DOHH2 (cell line): ENCODE results near the gene ADAM10.

Experiments
- H3F3A ChIP-seq: fragments of 200-600 bp; sonication (generic), shearing (Covaris generic); 2 replicates; pipeline ENCODE4 v1.6.0; 2016; ENCODE audit warnings: antibody characterized with exemption, mild to moderate bottlenecking; ENCODE audit not compliant: control insufficient read depth, insufficient read depth
- H3K27ac ChIP-seq: fragments of 200-600 bp; sonication (generic); 2 replicates; pipeline ENCODE4 v1.5.1; 2014; ENCODE audit warnings: low read depth, mild to moderate bottlenecking, low read length, moderate library complexity
- H3K27me3 ChIP-seq: fragments of 200-600 bp; sonication (generic); 2 replicates; pipeline ENCODE4 v1.6.1; 2014; ENCODE audit warnings: mild to moderate bottlenecking, low read length, mixed read lengths; ENCODE audit not compliant: control insufficient read depth
- H3K36me3 ChIP-seq: fragments of 200-600 bp; sonication (generic); 2 replicates; pipeline ENCODE4 v1.6.1; 2014; ENCODE audit warnings: mild to moderate bottlenecking, low read length, moderate library complexity, mixed read lengths; ENCODE audit not compliant: control insufficient read depth
- H3K4me1 ChIP-seq: fragments of 200-600 bp; sonication (generic); 2 replicates; pipeline ENCODE4 v1.6.1; 2014; ENCODE audit warnings: mild to moderate bottlenecking, low read length, mixed read lengths; ENCODE audit not compliant: control insufficient read depth
- H3K4me2 ChIP-seq: fragments of 200-600 bp; sonication (generic); 2 replicates; pipeline ENCODE4 v1.6.0; 2014; ENCODE audit warnings: mild to moderate bottlenecking, low read length, moderate library complexity
- H3K4me3 ChIP-seq: fragments of 200-600 bp; sonication (generic); 2 replicates; pipeline ENCODE4 v1.5.1; 2014; ENCODE audit warnings: mild to moderate bottlenecking, low read length, mixed read lengths
- H3K79me2 ChIP-seq: fragments of 200-600 bp; sonication (generic); 2 replicates; pipeline ENCODE4 v1.6.1; 2014; ENCODE audit warnings: mild to moderate bottlenecking, low read length, mixed read lengths; ENCODE audit not compliant: control insufficient read depth
- H3K9me2 ChIP-seq: fragments of 200-600 bp; sonication (generic); replicated peaks from 2 replicates; pipeline ENCODE4 v1.6.1; 2014; ENCODE audit warnings: mild to moderate bottlenecking, low read length, mixed read lengths; ENCODE audit not compliant: control insufficient read depth
- H3K9me3 ChIP-seq: fragments of 200-600 bp; sonication (generic); 2 replicates; pipeline ENCODE4 v1.6.1; 2014; ENCODE audit warnings: antibody characterized with exemption, low read length, mixed read lengths; ENCODE audit not compliant: control insufficient read depth, insufficient read depth
- H4K20me1 ChIP-seq: fragments of 200-600 bp; sonication (generic); 2 replicates; pipeline ENCODE4 v1.6.0; 2014; ENCODE audit warnings: low read depth, mild to moderate bottlenecking, antibody characterized with exemption, low read length, moderate library complexity; ENCODE audit not compliant: control insufficient read depth, insufficient read depth
- CTCF ChIP-seq: fragments of 200-600 bp; sonication (generic); IDR thresholded peaks from one replicate; pipeline ENCODE4 v1.5.1; 2014; ENCODE audit warnings: antibody characterized with exemption, mild to moderate bottlenecking, low read depth, low read length; ENCODE audit not compliant: poor library complexity, severe bottlenecking
- EZH2phosphoT487 ChIP-seq: fragments of 200-600 bp; sonication (generic); IDR thresholded peaks from 2 replicates; pipeline ENCODE4 v1.6.1; 2017; ENCODE audit warnings: borderline replicate concordance, mild to moderate bottlenecking, antibody characterized with exemption, low read length, moderate library complexity, mixed read lengths

ADAM10 gene

GRCh38 chr15:58568157-58568571 is 181.3 kb downstream of the ADAM10 start:
- Histone ChIP-seq H3K27me3 (no peaks in the 10 kb centered on the region), H3F3A (no peaks in the 10 kb centered on the region), H4K20me1 (no peaks in the 10 kb centered on the region), H3K4me3 (no peak overlapping the region), H3K27ac (no peak overlapping the region), H3K9me2 (no peaks in the 10 kb centered on the region), H3K9me3 (no peaks in the 10 kb centered on the region), H3K4me2 (no peak overlapping the region), H3K36me3 (no peaks in the 10 kb centered on the region), H3K4me1 (no peaks in the 10 kb centered on the region), H3K79me2 (no peaks in the 10 kb centered on the region)
- no peak for TF ChIP-seq EZH2phosphoT487
- no peak for TF ChIP-seq CTCF

DNA sequence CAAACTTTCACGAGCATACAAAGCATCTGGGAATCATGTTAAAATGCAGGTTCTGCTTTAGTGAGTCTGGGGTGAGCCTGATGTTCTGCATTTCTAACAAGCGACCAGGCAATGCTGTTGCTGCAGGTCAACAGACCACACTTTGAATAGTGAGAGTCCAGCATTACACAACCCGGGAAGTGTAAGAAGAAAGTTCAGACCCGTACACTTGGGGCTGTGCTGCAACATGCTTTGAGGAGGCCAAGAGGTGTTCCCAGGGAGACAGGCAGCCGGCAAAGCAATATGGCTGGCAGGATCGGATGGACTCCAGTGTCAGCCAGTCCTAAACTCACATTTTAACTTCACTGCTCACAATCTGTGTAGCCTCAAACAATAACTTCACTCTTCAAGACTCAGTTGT is 183.5 kb downstream of the ADAM10 start:
- Histone ChIP-seq H4K20me1 (no peaks in the 10 kb centered on the region), H3K79me2 (no peaks in the 10 kb centered on the region), H3K9me3 (no peaks in the 10 kb centered on the region), H3K9me2 (no peaks in the 10 kb centered on the region), H3K4me1 (no peaks in the 10 kb centered on the region), H3K27ac (no peak overlapping the region), H3K4me2 (no peak overlapping the region), H3K36me3 (no peaks in the 10 kb centered on the region), H3K27me3 (peaks cover 6% of the 10 kb centered on the region; the same call in 1 of the 2 replicates), H3F3A (no peaks in the 10 kb centered on the region), H3K4me3 (no peak overlapping the region)
- no peak for TF ChIP-seq CTCF
- no peak for TF ChIP-seq EZH2phosphoT487

DNA sequence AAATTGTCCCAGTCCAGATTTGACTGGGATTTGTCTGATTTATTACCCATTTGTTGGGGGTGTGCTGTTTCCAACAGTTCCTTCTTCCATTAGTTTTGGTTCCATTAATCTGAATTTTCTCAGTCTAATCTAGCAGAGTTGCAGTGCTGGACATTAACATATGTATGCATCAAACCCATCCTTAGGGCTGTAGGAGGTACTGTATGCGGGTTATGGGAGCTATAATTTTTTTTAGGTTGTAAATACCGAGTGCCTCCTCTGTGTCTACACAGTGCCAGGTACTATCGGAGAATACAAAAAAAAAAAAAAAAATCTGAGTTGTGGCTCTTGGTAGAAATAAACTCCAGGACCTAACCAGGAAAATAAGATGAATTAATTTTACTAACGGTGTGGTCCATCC is 183.9 kb downstream of the ADAM10 start:
- H3K27ac ChIP-seq, result no peak overlapping the region
- H3K4me1 ChIP-seq, result no peaks in the 10 kb centered on the region
- no peaks in the 10 kb centered on the region for H3K36me3 ChIP-seq
- H3F3A ChIP-seq, result no peaks in the 10 kb centered on the region
- TF ChIP-seq CTCF, result no peak
- no peaks in the 10 kb centered on the region for H3K79me2 ChIP-seq
- no peak overlapping the region for H3K4me2 ChIP-seq
- no peak overlapping the region for H3K4me3 ChIP-seq
- peaks cover 6% of the 10 kb centered on the region; the same call in 1 of the 2 replicates for H3K27me3 ChIP-seq
- H3K9me3 ChIP-seq, result no peaks in the 10 kb centered on the region
- no peaks in the 10 kb centered on the region for H3K9me2 ChIP-seq
- no peaks in the 10 kb centered on the region for H4K20me1 ChIP-seq

GRCh38 chr15:58564981-58565380 is 184.5 kb downstream of the ADAM10 start:
- no peaks in the 10 kb centered on the region for H3K4me1 ChIP-seq
- no peak overlapping the region for H3K4me3 ChIP-seq
- no peaks in the 10 kb centered on the region for H4K20me1 ChIP-seq
- no peak for TF ChIP-seq CTCF
- TF ChIP-seq EZH2phosphoT487, result no peak
- no peaks in the 10 kb centered on the region for H3F3A ChIP-seq
- no peak overlapping the region for H3K4me2 ChIP-seq
- no peaks in the 10 kb centered on the region for H3K79me2 ChIP-seq
- H3K9me2 ChIP-seq, result no peaks in the 10 kb centered on the region
- H3K27ac ChIP-seq, result no peak overlapping the region
- H3K36me3 ChIP-seq, result no peaks in the 10 kb centered on the region
- peaks cover 6% of the 10 kb centered on the region; the same call in 1 of the 2 replicates for H3K27me3 ChIP-seq
- no peaks in the 10 kb centered on the region for H3K9me3 ChIP-seq
